ENCODE measurements around the gene HNMT. TPM values are rescaled to one million over a fixed set of nuclear protein-coding genes. Genes with fewer than 3 reads are reported as not detected.
"Not testable (repeated sequence)": the region's sequence is repeated elsewhere in the genome, so short reads cannot be mapped to it uniquely, and the experiment has no call there.

HNMT gene
- 10 to 100 TPM; 18.1 to 63.9 (median 31.5) TPM for total RNA-seq

- peak in 1 of 2 donors; percentile 34 for DNase-seq (ENCODE audit: low spot score in 2 of 2)
- peaks cover 0 to 32% (median 4%) of the 10 kb centered on the region in 4 donors for H3K4me1 ChIP-seq
- WGBS, 2 donors, result 8 to 9% methylated on average over 15 of the region's 15 CpGs
Observed at GRCh38 chr2:137964066-137964858, at the start of gene HNMT. TSS of gene HNMT (plus strand) at chr2:137964473. CDS start at chr2:137964492, 19 bp downstream.

GRCh38 chr2:137921105-137921880, 43.0 kb upstream of the HNMT start:
- Histone ChIP-seq H3K4me3 (no peak overlapping the region), H3K27me3 (no peaks in the 10 kb centered on the region), H3K4me1 (no peaks in the 10 kb centered on the region), H3K9me3 (no peaks in the 10 kb centered on the region), H3K36me3 (no peaks in the 10 kb centered on the region), H3K27ac (no peak overlapping the region)
- no peak for DNase-seq (ENCODE audit: low spot score in 2 of 2)
- TF ChIP-seq EP300 (IDR thresholded peaks at IDR 0.05) (no peak), CTCF (IDR thresholded peaks at IDR 0.05) (no peak), POLR2A (IDR thresholded peaks at IDR 0.05) (no peak)
- 78 to 88% methylated on average over 2 of the region's 2 CpGs for WGBS, 2 donors

More at GRCh38 chr2:137964066-137964858, at the start of gene HNMT:
- Histone ChIP-seq H3K9me3 (no peaks in the 10 kb centered on the region), H3K4me3 (peak within 1 kb of the TSS; percentile 31 to 49 (median 38)), H3K36me3 (no peaks in the 10 kb centered on the region), H3K27ac (peak within 1 kb of the TSS; percentile 46 to 85 (median 66)), H3K27me3 (no peaks in the 10 kb centered on the region)
- TF ChIP-seq EP300 (IDR thresholded peaks at IDR 0.05), result peak in 1 of 2 donors; percentile 43
- peak in 1 of 2 donors; percentile 6 for TF ChIP-seq POLR2A (IDR thresholded peaks at IDR 0.05)
- TF ChIP-seq CTCF (IDR thresholded peaks at IDR 0.05), result no peak

- DNase-seq (ENCODE audit: low spot score in 2 of 2); H3K36me3 ChIP-seq; H3K4me3 ChIP-seq; H3K9me3 ChIP-seq; H3K27me3 ChIP-seq; H3K27ac ChIP-seq; H3K4me1 ChIP-seq: not testable (repeated sequence)
Observed at GRCh38 chr2:137922171-137922570, 42.1 kb upstream of the HNMT start.

- H3K9me3 ChIP-seq, result no peaks in the 10 kb centered on the region
- no peak overlapping the region for H3K27ac ChIP-seq
- no peak for DNase-seq (ENCODE audit: low spot score in 2 of 2)
- no peaks in the 10 kb centered on the region for H3K27me3 ChIP-seq
- H3K36me3 ChIP-seq, result no peaks in the 10 kb centered on the region
- H3K4me1 ChIP-seq, result no peaks in the 10 kb centered on the region
- WGBS, 2 donors, result 67% methylated on average over 1 of the region's 1 CpG
- TF ChIP-seq CTCF (IDR thresholded peaks at IDR 0.05) (no peak), EP300 (IDR thresholded peaks at IDR 0.05) (no peak), POLR2A (IDR thresholded peaks at IDR 0.05) (no peak)
- no peak overlapping the region for H3K4me3 ChIP-seq
Observed at GRCh38 chr2:137924019-137924418, 40.3 kb upstream of the HNMT start.

- DNase-seq (ENCODE audit: low spot score in 2 of 2), result no peak
- 83 to 94% methylated on average over 2 of the region's 2 CpGs for WGBS, 2 donors
- H3K36me3 ChIP-seq, result no peaks in the 10 kb centered on the region
- no peaks in the 10 kb centered on the region for H3K9me3 ChIP-seq
- H3K27me3 ChIP-seq, result no peaks in the 10 kb centered on the region
- TF ChIP-seq CTCF (IDR thresholded peaks at IDR 0.05) (no peak), EP300 (IDR thresholded peaks at IDR 0.05) (no peak), POLR2A (IDR thresholded peaks at IDR 0.05) (no peak)
- no peak overlapping the region for H3K27ac ChIP-seq
- H3K4me3 ChIP-seq, result no peak overlapping the region
- no peaks in the 10 kb centered on the region for H3K4me1 ChIP-seq
Observed at GRCh38 chr2:137925599-137925998, 38.7 kb upstream of the HNMT start.

Data from tibial nerve (tissue), 4 donors.